Common myeloid progenitor, CD34-positive (primary cell): Measurements from ENCODE around the gene ST8SIA6.

Experiments used
- CTCF ChIA-PET: fragments of 350-600 bp; sonication (Branson Sonifier 250); formaldehyde crosslinking; loops from one replicate; lab custom pipeline; 2021; ENCODE audit warnings: antibody characterized with exemption; lab: Charles Lee
- POLR2A ChIA-PET: fragments of 350-600 bp; sonication (Branson Sonifier 250); formaldehyde crosslinking; loops from one replicate; lab custom pipeline; 2021; ENCODE audit warnings: antibody characterized with exemption; lab: Charles Lee
- DNase-seq, 3 donors: peaks; one replicate each; pipeline versions ENCODE4 v3.0.0 to v3.0.0-alpha.2; 2013
- H3K27ac ChIP-seq, 2 experiments: 1 replicate in 1 of 2; 2 replicates in 1 of 2; pipeline ENCODE4 v1.7.0; 2013; ENCODE audit warnings: inconsistent platforms in 2 of 2, low read length in 2 of 2, mild to moderate bottlenecking in 2 of 2, low read depth in 1 of 2, moderate library complexity in 1 of 2; ENCODE audit not compliant: severe bottlenecking in 2 of 2, insufficient read depth in 1 of 2, poor library complexity in 1 of 2
- H3K27me3 ChIP-seq, 5 experiments: replicated peaks in 2 of 5; 1 replicate in 3 of 5; 2 replicates in 2 of 5; pipeline versions ENCODE4 v1.6.1 to v1.7.0; 2013; ENCODE audit warnings: low read length in 4 of 5, mild to moderate bottlenecking in 2 of 5, moderate library complexity in 2 of 5, inconsistent platforms in 1 of 5; ENCODE audit not compliant: insufficient read depth in 5 of 5, control insufficient read depth in 4 of 5
- H3K36me3 ChIP-seq, 4 experiments: 1 replicate in 2 of 4; 2 replicates in 2 of 4; pipeline versions ENCODE4 v1.6.1 to v1.7.0; 2013; ENCODE audit warnings: low read length in 3 of 4, control low read depth in 1 of 4, mild to moderate bottlenecking in 1 of 4; ENCODE audit not compliant: control insufficient read depth in 4 of 4, insufficient read depth in 4 of 4
- H3K4me1 ChIP-seq, 4 experiments: 1 replicate in 3 of 4; 2 replicates in 1 of 4; pipeline versions ENCODE4 v1.6.1 to v1.7.1; 2013; ENCODE audit warnings: low read length in 3 of 4, mild to moderate bottlenecking in 3 of 4, control low read depth in 1 of 4, inconsistent platforms in 1 of 4, moderate library complexity in 1 of 4; ENCODE audit not compliant: control insufficient read depth in 4 of 4, insufficient read depth in 4 of 4; ENCODE audit errors: control extremely low read depth in 1 of 4
- H3K4me3 ChIP-seq, 7 experiments: 1 replicate in 4 of 7; 2 replicates in 3 of 7; pipeline versions ENCODE4 v1.5.1 to v1.7.0; 2013; ENCODE audit warnings: mild to moderate bottlenecking in 7 of 7, low read length in 6 of 7, moderate library complexity in 6 of 7, inconsistent platforms in 2 of 7, low read depth in 2 of 7, control low read depth in 1 of 7; ENCODE audit not compliant: insufficient read depth in 4 of 7, control insufficient read depth in 1 of 7; ENCODE audit errors: extremely low read depth in 1 of 7
- H3K9me3 ChIP-seq, 5 experiments: 1 replicate in 4 of 5; 2 replicates in 1 of 5; pipeline versions ENCODE4 v1.6.1 to v1.7.1; 2013; ENCODE audit warnings: low read length in 4 of 5, mild to moderate bottlenecking in 2 of 5, inconsistent platforms in 1 of 5, low read depth in 1 of 5, moderate library complexity in 1 of 5; ENCODE audit not compliant: control insufficient read depth in 4 of 5, insufficient read depth in 2 of 5; ENCODE audit errors: control extremely low read depth in 1 of 5
- WGBS: methylation state at CpG from one replicate; pipeline ENCODE4 v1.1.5; 2013; ENCODE audit not compliant: insufficient coverage; 5-methylcytosine and 5-hydroxymethylcytosine counted together

The ST8SIA6 gene

DNA sequence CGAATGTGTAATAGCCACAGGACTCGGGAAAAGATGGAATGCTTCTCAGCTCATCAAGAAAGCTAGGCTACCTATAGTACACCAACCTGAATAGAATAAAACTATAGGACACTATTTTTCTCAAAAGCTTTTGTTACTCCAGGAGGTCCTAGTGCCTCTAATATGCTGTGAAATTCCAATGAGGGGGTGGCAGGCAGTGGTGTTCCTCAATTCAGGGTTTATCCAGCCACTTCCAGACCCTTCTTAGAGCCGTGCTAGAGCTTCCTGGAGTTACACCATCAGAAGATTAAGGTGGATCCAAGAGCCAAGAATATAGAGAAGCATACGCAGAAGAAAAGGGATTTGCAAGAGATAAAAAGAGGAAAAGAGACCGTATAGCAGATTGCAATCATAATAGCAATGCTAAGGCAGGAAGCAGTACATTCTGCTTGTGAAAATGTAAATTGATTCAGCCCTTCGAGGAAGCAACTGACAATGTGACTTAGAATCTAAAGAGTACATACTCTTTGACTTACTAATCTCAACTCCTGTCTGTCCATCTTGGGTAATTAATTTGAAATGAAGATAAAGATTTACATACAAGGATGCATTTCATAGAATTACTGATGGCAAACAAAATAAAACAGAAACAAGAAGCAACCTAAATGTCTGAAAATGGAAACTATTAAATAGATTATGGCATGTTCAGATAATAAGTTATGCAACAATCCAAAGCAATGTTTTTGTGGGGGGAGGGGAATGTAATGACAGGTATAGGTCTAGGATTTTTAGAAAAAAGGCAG, 2.1 kb downstream of the ST8SIA6 start:
- Histone ChIP-seq H3K4me1 (peaks cover 4 to 29% (median 17%) of the 10 kb centered on the region in 4 experiments), H3K9me3 (peaks cover 0 to 25% (median 11%) of the 10 kb centered on the region in 5 experiments), H3K27ac (peak overlapping the region; percentile 40 to 89), H3K4me3 (peak overlapping the region in 6 of 7 experiments; percentile 75 to 98 (median 90)), H3K27me3 (no peaks in the 10 kb centered on the region), H3K36me3 (peaks cover 15 to 36% (median 25%) of the 10 kb centered on the region in 4 experiments)
- ChIA-PET CTCF (interaction anchor here (0.9 to 2.4 kb wide), 8 partner anchors 9 to 40 kb away, joined by 3 to 7 read pairs (median 4); no protein-coding TSS in a partner anchor), POLR2A (interaction anchor here (0.8 to 1.4 kb wide), 3 partner anchors 13 to 26 kb away, joined by 3 to 9 read pairs (median 3); no protein-coding TSS in a partner anchor)
- peak in 2 of 3 donors; percentile 34 to 39 for DNase-seq
- WGBS = 29% methylated on average over 2 of the region's 6 CpGs

DNA sequence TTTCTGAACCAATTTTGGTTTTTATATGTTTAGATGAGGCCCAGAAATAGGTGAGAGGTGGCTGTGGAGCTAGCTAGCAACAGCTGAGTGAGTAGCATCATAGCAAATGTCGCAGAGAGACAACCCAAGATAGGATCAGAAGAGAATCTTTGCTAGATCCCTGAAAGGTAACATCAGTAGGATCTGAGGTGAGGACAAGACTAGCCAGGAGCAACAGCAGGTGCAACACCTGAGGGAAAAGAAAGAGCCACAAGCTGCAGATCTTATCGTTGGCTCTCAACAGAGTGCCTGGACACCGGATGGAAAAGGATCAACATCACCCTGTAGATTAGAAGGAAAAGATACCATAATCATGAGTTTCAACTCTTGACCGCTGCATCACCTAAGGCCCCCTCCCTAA, 4.4 kb downstream of the ST8SIA6 start:
- Histone ChIP-seq H3K9me3 (peaks cover 0 to 20% (median 11%) of the 10 kb centered on the region in 5 experiments), H3K27ac (no peak overlapping the region), H3K4me1 (peaks cover 6 to 39% (median 21%) of the 10 kb centered on the region in 4 experiments), H3K4me3 (no peak overlapping the region), H3K27me3 (no peaks in the 10 kb centered on the region), H3K36me3 (peaks cover 15 to 48% (median 25%) of the 10 kb centered on the region in 4 experiments)
- no peak for DNase-seq
- ChIA-PET CTCF (interaction anchor here (0.9 to 3.0 kb wide), 9 partner anchors 9 to 159 kb away, joined by 3 to 7 read pairs (median 4); no protein-coding TSS in a partner anchor), POLR2A (no interaction called here)
- 97% methylated on average over 4 of the region's 4 CpGs for WGBS

DNA sequence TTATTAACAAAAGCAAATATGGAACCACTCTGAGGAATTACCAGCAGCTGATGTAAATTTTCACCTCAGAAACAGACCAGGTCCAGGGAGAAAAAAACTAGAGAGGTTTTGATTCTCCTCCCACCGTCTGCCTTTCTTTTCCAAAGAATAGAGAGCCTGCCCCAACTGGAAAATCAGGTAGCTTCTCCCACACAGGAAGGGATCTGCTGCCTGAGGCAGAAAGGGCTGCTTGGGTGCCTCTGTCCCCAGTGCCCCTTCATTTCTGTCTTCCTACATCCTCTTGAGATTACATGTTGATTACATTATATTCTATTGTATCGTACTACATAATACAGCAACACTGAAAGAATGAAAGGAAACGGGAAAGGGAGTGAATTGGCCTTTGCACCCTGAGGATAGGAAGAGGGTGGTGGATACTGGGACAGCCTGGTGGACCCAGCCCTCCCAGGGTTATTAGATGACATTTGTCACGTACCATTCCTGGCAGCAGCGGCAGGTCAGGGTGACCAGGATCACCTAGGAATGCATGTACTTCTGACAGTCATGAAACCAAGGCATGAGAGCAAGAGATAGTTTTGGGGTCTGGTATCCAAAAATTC, 8.9 kb downstream of the ST8SIA6 start:
- peaks cover 9 to 41% (median 18%) of the 10 kb centered on the region in 4 experiments for H3K4me1 ChIP-seq
- peak overlapping the region in 1 of 7 experiments; percentile 8 for H3K4me3 ChIP-seq
- H3K27me3 ChIP-seq = no peaks in the 10 kb centered on the region
- DNase-seq = no peak
- WGBS = 100% methylated on average over 2 of the region's 5 CpGs
- H3K9me3 ChIP-seq = peaks cover 0 to 20% (median 11%) of the 10 kb centered on the region in 5 experiments
- H3K36me3 ChIP-seq = peaks cover 18 to 47% (median 19%) of the 10 kb centered on the region in 4 experiments
- H3K27ac ChIP-seq = peak overlapping the region in 1 of 2 experiments; percentile 67
- ChIA-PET POLR2A (interaction anchor here (1.2 kb wide), 1 partner anchor 11 kb away, joined by 4 read pairs; no protein-coding TSS in a partner anchor), CTCF (interaction anchor here (0.8 to 8.0 kb wide), 4 partner anchors 8 to 142 kb away, joined by 3 to 64 read pairs (median 4); partner anchors contain the start of gene ST8SIA6)

DNA sequence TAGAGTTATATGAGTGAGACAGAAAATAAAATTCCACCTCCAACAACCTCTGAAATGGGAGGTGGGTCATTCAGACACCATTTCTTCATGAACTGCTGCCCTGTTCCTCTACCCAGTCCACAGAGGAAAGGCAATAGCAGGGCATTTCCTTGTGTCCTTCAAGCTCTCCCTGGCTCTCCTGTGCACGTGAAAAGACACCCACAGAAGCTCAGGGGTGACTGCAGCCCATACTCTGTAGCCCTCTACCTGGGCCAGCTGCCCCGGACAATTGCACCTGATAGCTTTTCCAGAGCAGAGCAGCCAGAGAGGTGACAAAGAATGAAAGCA, 10.0 kb downstream of the ST8SIA6 start:
- peaks cover 9 to 43% (median 18%) of the 10 kb centered on the region in 4 experiments for H3K4me1 ChIP-seq
- WGBS = 42% methylated on average over 2 of the region's 2 CpGs
- ChIA-PET CTCF (interaction anchor here (1.0 to 8.0 kb wide), 4 partner anchors 9 to 143 kb away, joined by 3 to 64 read pairs (median 4); partner anchors contain the start of gene ST8SIA6), POLR2A (interaction anchor here (1.2 kb wide), 1 partner anchor 9 kb away, joined by 4 read pairs; no protein-coding TSS in a partner anchor)
- H3K27me3 ChIP-seq = no peaks in the 10 kb centered on the region
- peaks cover 0 to 9% (median 2%) of the 10 kb centered on the region in 5 experiments for H3K9me3 ChIP-seq
- H3K4me3 ChIP-seq = peak overlapping the region in 2 of 7 experiments; percentile 44 to 59
- peak overlapping the region; percentile 25 to 67 for H3K27ac ChIP-seq
- H3K36me3 ChIP-seq = peaks cover 8 to 37% (median 9%) of the 10 kb centered on the region in 4 experiments
- no peak for DNase-seq

DNA sequence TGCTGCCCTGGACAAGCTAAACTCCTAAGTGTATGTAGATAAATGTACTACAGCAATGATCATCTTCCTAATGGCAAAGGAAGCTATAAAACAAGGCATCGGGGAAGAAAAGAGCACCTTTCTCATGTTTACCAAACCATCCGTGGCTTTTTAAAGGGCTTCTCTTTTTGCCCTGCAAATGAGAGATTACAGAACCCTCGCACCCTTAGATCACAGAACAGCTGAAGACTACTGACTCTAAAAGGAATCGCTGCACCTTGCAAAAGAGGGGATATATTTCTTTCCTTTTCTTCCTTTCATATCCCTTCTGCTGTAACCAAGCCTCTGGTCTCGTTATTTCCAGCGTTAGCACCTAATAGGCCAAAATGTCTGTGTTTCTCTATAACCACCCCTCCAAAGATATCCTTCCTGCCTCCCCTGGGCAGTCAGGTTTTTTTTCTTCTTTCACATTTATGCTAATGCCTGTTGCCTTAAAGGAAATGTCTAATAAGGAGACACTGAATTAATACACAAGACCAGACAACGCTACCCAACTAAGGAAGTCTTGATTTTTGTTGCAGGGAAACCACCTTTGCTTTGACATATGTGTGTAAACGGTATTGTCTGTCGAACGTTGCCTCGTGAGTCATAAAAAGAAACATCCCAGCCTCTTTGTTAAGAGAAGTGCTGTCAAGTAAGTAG, 10.5 kb downstream of the ST8SIA6 start:
- peak in 2 of 3 donors; percentile 80 to 86 for DNase-seq
- Histone ChIP-seq H3K27me3 (no peaks in the 10 kb centered on the region), H3K36me3 (peaks cover 6 to 31% (median 7%) of the 10 kb centered on the region in 4 experiments), H3K4me1 (peaks cover 9 to 44% (median 18%) of the 10 kb centered on the region in 4 experiments), H3K27ac (peak overlapping the region; percentile 25 to 67), H3K4me3 (peak overlapping the region in 6 of 7 experiments; percentile 3 to 59 (median 38)), H3K9me3 (peaks cover 0 to 5% (median 2%) of the 10 kb centered on the region in 5 experiments)
- CTCF ChIA-PET = interaction anchor here (1.0 to 8.0 kb wide), 4 partner anchors 8 to 29 kb away, joined by 3 to 64 read pairs (median 4); partner anchors contain the start of gene ST8SIA6
- POLR2A ChIA-PET = no interaction called here
- WGBS = 4% methylated on average over 5 of the region's 11 CpGs

DNA sequence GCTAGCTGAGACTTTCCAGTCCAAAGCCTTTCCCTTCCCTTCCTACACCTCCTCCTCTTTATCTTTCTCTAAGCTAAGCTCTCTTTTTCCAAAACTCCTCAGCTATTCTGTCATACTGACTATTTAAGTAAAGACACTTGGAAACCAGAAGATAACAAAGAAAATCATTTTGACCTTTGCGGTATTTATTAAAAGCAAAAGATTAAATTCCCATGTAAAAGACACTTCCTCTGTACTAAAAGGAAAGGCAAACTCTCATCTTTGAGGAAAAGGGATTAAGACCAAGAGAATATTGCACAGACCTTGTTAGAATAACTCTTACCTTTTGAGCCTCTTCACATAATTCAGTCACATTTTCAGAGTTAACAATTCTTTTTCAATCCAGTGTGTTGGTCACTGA, 15.8 kb downstream of the ST8SIA6 start:
- CTCF ChIA-PET = interaction anchor here (0.7 to 8.0 kb wide), 10 partner anchors 8 to 148 kb away, joined by 3 to 64 read pairs (median 4); no protein-coding TSS in a partner anchor
- H3K36me3 ChIP-seq = peaks cover 0 to 17% (median 5%) of the 10 kb centered on the region in 4 experiments
- no peaks in the 10 kb centered on the region for H3K27me3 ChIP-seq
- no peak overlapping the region for H3K27ac ChIP-seq
- peaks cover 11 to 32% (median 17%) of the 10 kb centered on the region in 4 experiments for H3K4me1 ChIP-seq
- WGBS = 100% methylated on average over 1 of the region's 1 CpG
- no peak overlapping the region for H3K4me3 ChIP-seq
- no peak for DNase-seq
- peaks cover 0 to 2% (median 0%) of the 10 kb centered on the region in 5 experiments for H3K9me3 ChIP-seq
- POLR2A ChIA-PET = interaction anchor here (0.5 to 1.9 kb wide), 4 partner anchors 8 to 226 kb away, joined by 3 to 9 read pairs (median 4); no protein-coding TSS in a partner anchor
